Osteoblast (primary cell): Measurements from ENCODE around the gene NLRP3. TPM values are rescaled to one million over a fixed set of nuclear protein-coding genes. Genes with fewer than 3 reads are reported as not detected.

Experiments used
- DNase-seq: peaks from one replicate; pipeline ENCODE4 v3.0.0; 2011; ENCODE audit warnings: low spot score, mixed read lengths; ENCODE audit not compliant: insufficient read length; ENCODE audit errors: missing footprints
- H2AFZ ChIP-seq: 2 replicates; pipeline ENCODE4 v1.6.0; 2011; ENCODE audit warnings: mild to moderate bottlenecking, low read length
- H3K27ac ChIP-seq: 2 replicates; pipeline ENCODE4 v1.5.1; 2011; ENCODE audit warnings: mild to moderate bottlenecking, low read depth, low read length, moderate library complexity
- H3K27me3 ChIP-seq: 2 replicates; pipeline ENCODE4 v1.6.0; 2012; ENCODE audit warnings: mild to moderate bottlenecking, control low read depth, inconsistent platforms, low read length, moderate library complexity; ENCODE audit not compliant: insufficient read depth
- H3K36me3 ChIP-seq: 2 replicates; pipeline ENCODE4 v1.5.1; 2011; ENCODE audit warnings: mild to moderate bottlenecking, low read length, control low read depth, moderate library complexity; ENCODE audit not compliant: insufficient read depth
- H3K4me1 ChIP-seq: 2 replicates; pipeline ENCODE4 v1.5.1; 2011; ENCODE audit warnings: mild to moderate bottlenecking, low read length, control low read depth, moderate library complexity; ENCODE audit not compliant: insufficient read depth
- H3K4me2 ChIP-seq: 2 replicates; pipeline ENCODE4 v1.6.0; 2011; ENCODE audit warnings: mild to moderate bottlenecking, low read length; ENCODE audit not compliant: insufficient read depth
- H3K4me3 ChIP-seq: fragments of 200-600 bp; sonication (generic); 3 replicates; pipeline ENCODE4 v1.5.1; 2012; ENCODE audit warnings: mild to moderate bottlenecking, low read length, inconsistent platforms; ENCODE audit not compliant: insufficient read depth
- H3K79me2 ChIP-seq: 2 replicates; pipeline ENCODE4 v1.6.0; 2012; ENCODE audit warnings: mild to moderate bottlenecking, low read length, control low read depth, inconsistent platforms; ENCODE audit not compliant: insufficient read depth
- H3K9me3 ChIP-seq: 2 replicates; pipeline ENCODE4 v1.5.1; 2011; ENCODE audit warnings: low read depth, low read length, control low read depth
- H4K20me1 ChIP-seq: 2 replicates; pipeline ENCODE4 v1.6.0; 2012; ENCODE audit warnings: mild to moderate bottlenecking, low read length, control low read depth; ENCODE audit not compliant: insufficient read depth
- CTCF ChIP-seq: IDR thresholded peaks from 2 replicates; pipeline ENCODE4 v1.5.1; 2011; ENCODE audit warnings: mild to moderate bottlenecking, low read depth, low read length, moderate library complexity; ENCODE audit errors: extremely low read depth
- total RNA-seq: library from RNA; depleted of rRNA; stranded (reverse); fragments of >200 nt; gene quantifications from 2 replicates; pipeline ENCODE4 v1.2.3, GENCODE V29; 2012

Gene NLRP3
- total RNA-seq, 1 donor = 0.36 TPM

GRCh38 chr1:247482747-247483146 is 66.8 kb downstream of the NLRP3 start:
- Histone ChIP-seq H3K4me3 (no peak overlapping the region), H3K4me1 (no peaks in the 10 kb centered on the region), H3K4me2 (no peak overlapping the region), H3K36me3 (no peaks in the 10 kb centered on the region), H3K27me3 (no peaks in the 10 kb centered on the region), H3K9me3 (no peaks in the 10 kb centered on the region), H2AFZ (no peak overlapping the region), H3K79me2 (no peaks in the 10 kb centered on the region), H3K27ac (no peak overlapping the region), H4K20me1 (no peaks in the 10 kb centered on the region)
- TF ChIP-seq CTCF = no peak
- no peak for DNase-seq

- no peak overlapping the region for H3K4me2 ChIP-seq
- no peaks in the 10 kb centered on the region for H3K9me3 ChIP-seq
- H3K4me3 ChIP-seq = no peak overlapping the region
- peak; percentile 50 for TF ChIP-seq CTCF
- no peaks in the 10 kb centered on the region for H4K20me1 ChIP-seq
- H3K27me3 ChIP-seq = no peaks in the 10 kb centered on the region
- no peak overlapping the region for H2AFZ ChIP-seq
- no peaks in the 10 kb centered on the region for H3K4me1 ChIP-seq
- no peaks in the 10 kb centered on the region for H3K36me3 ChIP-seq
- no peak overlapping the region for H3K27ac ChIP-seq
- peak; percentile 68 for DNase-seq
- no peaks in the 10 kb centered on the region for H3K79me2 ChIP-seq
Measured at GRCh38 chr1:247487057-247487456, 71.1 kb downstream of the NLRP3 start.

GRCh38 chr1:247491328-247491727 is 75.4 kb downstream of the NLRP3 start:
- Histone ChIP-seq H3K27ac (no peak overlapping the region), H3K27me3 (no peaks in the 10 kb centered on the region), H3K36me3 (no peaks in the 10 kb centered on the region), H3K79me2 (no peaks in the 10 kb centered on the region), H3K4me1 (no peaks in the 10 kb centered on the region), H3K9me3 (no peaks in the 10 kb centered on the region), H2AFZ (no peak overlapping the region), H4K20me1 (no peaks in the 10 kb centered on the region), H3K4me2 (no peak overlapping the region), H3K4me3 (no peak overlapping the region)
- no peak for DNase-seq
- no peak for TF ChIP-seq CTCF

GRCh38 chr1:247493106-247493505 is 77.1 kb downstream of the NLRP3 start:
- Histone ChIP-seq H3K4me1 (no peaks in the 10 kb centered on the region), H3K4me2 (no peak overlapping the region), H3K36me3 (no peaks in the 10 kb centered on the region), H3K9me3 (no peaks in the 10 kb centered on the region), H3K79me2 (no peaks in the 10 kb centered on the region), H3K27ac (no peak overlapping the region), H4K20me1 (no peaks in the 10 kb centered on the region), H3K27me3 (no peaks in the 10 kb centered on the region), H2AFZ (no peak overlapping the region), H3K4me3 (no peak overlapping the region)
- DNase-seq = no peak
- TF ChIP-seq CTCF = no peak
